SK-N-SH treated with all-trans-retinoic acid at 6 μM for 48 hours (cell line): ENCODE data around the gene RAB3B.

ENCODE experiments used
- ATAC-seq: fragments of 200-7000 bp; cut with Tn5 transposase; 3 replicates; pipeline ENCODE4 v1.9.1; 2020; ENCODE audit warnings: mild to moderate bottlenecking, moderate library complexity
- ARNTL ChIP-seq: fragments of 450-650 bp; formaldehyde crosslinking; IDR thresholded peaks from 2 replicates; pipeline ENCODE4 v1.5.0; 2020; ENCODE audit warnings: low read depth, mild to moderate bottlenecking, moderate library complexity, borderline replicate concordance
- BACH2 ChIP-seq: fragments of 250-450 bp; sonication (Bioruptor Pico); IDR thresholded peaks from 2 replicates; pipeline ENCODE4 v1.9.0; 2021; ENCODE audit warnings: mild to moderate bottlenecking, borderline replicate concordance
- CREB5 ChIP-seq: fragments of 250-450 bp; sonication (Bioruptor Pico); IDR thresholded peaks from 2 replicates; pipeline ENCODE4 v1.5.1; 2020; ENCODE audit warnings: low read depth, mild to moderate bottlenecking, moderate library complexity
- CSDC2 ChIP-seq: fragments of 250-450 bp; sonication (Bioruptor Pico); IDR thresholded peaks from 2 replicates; pipeline ENCODE4 v1.5.0; 2020; ENCODE audit warnings: mild to moderate bottlenecking, moderate library complexity
- CSRNP3 ChIP-seq: fragments of 250-450 bp; sonication (Bioruptor Pico); IDR thresholded peaks from 2 replicates; pipeline ENCODE4 v1.5.1; 2021; ENCODE audit warnings: mild to moderate bottlenecking, moderate library complexity
- ESRRG ChIP-seq: fragments of 250-450 bp; sonication (Bioruptor Pico); IDR thresholded peaks from 2 replicates; pipeline ENCODE4 v1.6.1; 2021; ENCODE audit warnings: mild to moderate bottlenecking
- GLIS3 ChIP-seq: fragments of 250-450 bp; sonication (Bioruptor Pico); IDR thresholded peaks from 2 replicates; pipeline ENCODE4 v1.5.0; 2020; ENCODE audit warnings: mild to moderate bottlenecking, moderate library complexity
- ISL1 ChIP-seq: fragments of 250-450 bp; sonication (Bioruptor Pico); IDR thresholded peaks from 2 replicates; pipeline ENCODE4 v2.1.2; 2022; ENCODE audit warnings: mild to moderate bottlenecking, moderate library complexity
- OSR1 ChIP-seq: fragments of 250-450 bp; sonication (Bioruptor Pico); IDR thresholded peaks from 2 replicates; pipeline ENCODE4 v1.8.0; 2022; ENCODE audit warnings: moderate library complexity, mild to moderate bottlenecking, inconsistent platforms
- PATZ1 ChIP-seq: fragments of 250-450 bp; sonication (Bioruptor Pico); IDR thresholded peaks from 2 replicates; pipeline ENCODE4 v1.8.0; 2020; ENCODE audit warnings: mild to moderate bottlenecking, moderate library complexity, borderline replicate concordance
- POU6F1 ChIP-seq: fragments of 250-450 bp; sonication (Bioruptor Pico); IDR thresholded peaks from 2 replicates; pipeline ENCODE4 v1.8.0; 2021; ENCODE audit warnings: low read depth, mild to moderate bottlenecking, moderate library complexity, borderline replicate concordance
- PPARA ChIP-seq: fragments of 250-450 bp; sonication (Bioruptor Pico); IDR thresholded peaks from 2 replicates; pipeline ENCODE4 v1.5.0; 2020; ENCODE audit warnings: mild to moderate bottlenecking, borderline replicate concordance
- RARB ChIP-seq: fragments of 250-450 bp; sonication (Bioruptor Pico); IDR thresholded peaks from 2 replicates; pipeline ENCODE4 v1.8.0; 2021; ENCODE audit warnings: mild to moderate bottlenecking, moderate library complexity
- SNAI2 ChIP-seq: fragments of 250-450 bp; sonication (Bioruptor Pico); IDR thresholded peaks from 2 replicates; pipeline ENCODE4 v1.5.0; 2020; ENCODE audit warnings: mild to moderate bottlenecking, moderate library complexity
- TOX ChIP-seq: fragments of 250-450 bp; sonication (Bioruptor Pico); IDR thresholded peaks from 2 replicates; pipeline ENCODE4 v1.8.0; 2021; ENCODE audit warnings: mild to moderate bottlenecking, moderate library complexity, borderline replicate concordance
- TSHZ2 ChIP-seq: fragments of 250-450 bp; sonication (Bioruptor Pico); IDR thresholded peaks from 2 replicates; pipeline ENCODE4 v1.5.0; 2020; ENCODE audit warnings: mild to moderate bottlenecking, moderate library complexity
- ZC3H10 ChIP-seq: fragments of 250-450 bp; sonication (Bioruptor Pico); IDR thresholded peaks from 2 replicates; pipeline ENCODE4 v1.5.1; 2021; ENCODE audit warnings: mild to moderate bottlenecking, moderate library complexity
- ZFP3 ChIP-seq: fragments of 250-450 bp; sonication (Bioruptor Pico); IDR thresholded peaks from 2 replicates; pipeline ENCODE4 v1.5.0; 2020; ENCODE audit warnings: mild to moderate bottlenecking, moderate library complexity
- ZFP30 ChIP-seq: fragments of 450-650 bp; formaldehyde crosslinking; IDR thresholded peaks from 2 replicates; pipeline ENCODE4 v1.5.0; 2022; ENCODE audit warnings: mild to moderate bottlenecking, moderate library complexity
- ZNF565 ChIP-seq: fragments of 450-650 bp; formaldehyde crosslinking; conservative IDR thresholded peaks from 2 replicates; pipeline ENCODE4 v1.5.0; 2020; ENCODE audit warnings: low read depth, mild to moderate bottlenecking, moderate library complexity
- ZNF70 ChIP-seq: fragments of 450-650 bp; formaldehyde crosslinking; IDR thresholded peaks from 2 replicates; pipeline ENCODE4 v1.5.0; 2020; ENCODE audit warnings: mild to moderate bottlenecking, moderate library complexity
- ZNF8 ChIP-seq: fragments of 450-650 bp; formaldehyde crosslinking; IDR thresholded peaks from 2 replicates; pipeline ENCODE4 v1.5.0; 2020; ENCODE audit warnings: mild to moderate bottlenecking, moderate library complexity

The RAB3B gene

GRCh38 chr1:51955797-51956527 lies 34.5 kb downstream of the RAB3B start:
- no peak; the same call in 2 of the 3 replicates for ATAC-seq
- TF ChIP-seq BACH2 (CRISPR knock-in tag): no peak
- no peak for TF ChIP-seq ZNF8 (CRISPR knock-in tag)
- TF ChIP-seq ZC3H10: no peak
- no peak for TF ChIP-seq ESRRG
- TF ChIP-seq, all 23 proteins: peak for 0

- ATAC-seq: no peak
- no peak for TF ChIP-seq OSR1 (CRISPR knock-in tag)
- TF ChIP-seq GLIS3 (CRISPR knock-in tag): no peak
- TF ChIP-seq ISL1 (CRISPR knock-in tag): no peak
- TF ChIP-seq POU6F1 (CRISPR knock-in tag): no peak
- TF ChIP-seq ARNTL (CRISPR knock-in tag): no peak
- TF ChIP-seq CSDC2 (CRISPR knock-in tag): no peak
- TF ChIP-seq ESRRG: no peak
- TF ChIP-seq ZC3H10: no peak
- TF ChIP-seq CREB5: no peak
- no peak for TF ChIP-seq CSRNP3 (CRISPR knock-in tag)
- no peak for TF ChIP-seq ZFP30 (CRISPR knock-in tag)
- TF ChIP-seq TSHZ2 (CRISPR knock-in tag): no peak
- TF ChIP-seq PATZ1: no peak
- no peak for TF ChIP-seq BACH2 (CRISPR knock-in tag)
- TF ChIP-seq ZNF70 (CRISPR knock-in tag): no peak
- no peak for TF ChIP-seq PPARA (CRISPR knock-in tag)
- no peak for TF ChIP-seq SNAI2 (CRISPR knock-in tag)
- TF ChIP-seq RARB (CRISPR knock-in tag): no peak
- no peak for TF ChIP-seq ZFP3 (CRISPR knock-in tag)
- TF ChIP-seq TOX (CRISPR knock-in tag): no peak
These were observed 35.7 kb downstream of the RAB3B start for GRCh38 chr1:51954783-51955182.

GRCh38 chr1:51953079-51953478 lies 37.4 kb downstream of the RAB3B start:
- no peak for TF ChIP-seq ZFP30 (CRISPR knock-in tag)
- TF ChIP-seq CSRNP3 (CRISPR knock-in tag): no peak
- TF ChIP-seq RARB (CRISPR knock-in tag): no peak
- no peak for TF ChIP-seq ZNF565
- no peak for TF ChIP-seq ZC3H10
- no peak for TF ChIP-seq ESRRG
- TF ChIP-seq CREB5: no peak
- no peak for TF ChIP-seq OSR1 (CRISPR knock-in tag)
- TF ChIP-seq SNAI2 (CRISPR knock-in tag): no peak
- no peak for TF ChIP-seq ZNF8 (CRISPR knock-in tag)
- no peak for TF ChIP-seq POU6F1 (CRISPR knock-in tag)
- no peak for TF ChIP-seq ISL1 (CRISPR knock-in tag)
- no peak for TF ChIP-seq TOX (CRISPR knock-in tag)
- no peak for TF ChIP-seq GLIS3 (CRISPR knock-in tag)
- no peak for TF ChIP-seq BACH2 (CRISPR knock-in tag)
- TF ChIP-seq PPARA (CRISPR knock-in tag): no peak
- no peak for TF ChIP-seq CSDC2 (CRISPR knock-in tag)
- TF ChIP-seq ARNTL (CRISPR knock-in tag): no peak
- TF ChIP-seq ZFP3 (CRISPR knock-in tag): no peak
- TF ChIP-seq, all 23 proteins: peak for 0
- no peak for ATAC-seq
